GM19328 (cell line): ENCODE results near the gene IL6R.

Experiments
- ATAC-seq: cut with Tn5 transposase; IDR thresholded peaks from one replicate; pipeline ENCODE4 v1.9.1; 2021; ENCODE audit warnings: mild to moderate bottlenecking, moderate library complexity; ENCODE audit not compliant: unreplicated experiment

IL6R gene

GRCh38 chr1:154503898-154504297 lies 98.8 kb downstream of the IL6R start:
- ATAC-seq: no peak

GRCh38 chr1:154512760-154513159 lies 107.6 kb downstream of the IL6R start:
- ATAC-seq: no peak

DNA sequence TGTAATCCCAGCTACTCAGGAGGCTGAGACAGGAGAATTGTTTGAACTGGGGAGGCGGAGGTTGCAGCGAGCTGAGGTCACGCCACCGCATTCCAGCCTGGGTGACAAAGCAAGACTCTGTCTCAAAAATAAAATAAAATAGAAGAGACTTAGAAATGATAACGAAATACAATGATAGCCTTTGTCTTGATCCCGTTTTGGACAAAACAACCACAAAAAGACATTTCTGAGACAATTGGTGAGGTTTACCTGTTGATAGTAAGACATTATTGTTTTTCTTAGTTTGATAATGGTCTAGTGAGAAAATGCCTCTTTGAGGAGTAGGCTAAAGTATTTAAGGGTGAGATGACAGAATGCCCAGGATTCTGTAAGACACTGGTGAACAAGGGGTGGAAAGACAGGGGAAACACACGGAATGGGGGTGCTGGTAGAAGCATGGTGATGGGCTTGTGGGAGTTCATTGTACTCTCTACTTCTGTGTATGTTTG lies 109.0 kb downstream of the IL6R start:
- ATAC-seq: no peak

- ATAC-seq: no peak
Measured at GRCh38 chr1:154517661-154518060, 112.5 kb downstream of the IL6R start.
